HepG2 (cell line): Measurements from ENCODE around the gene HYDIN. TPM values are rescaled to one million over a fixed set of nuclear protein-coding genes. Genes with fewer than 3 reads are reported as not detected.

Source experiments
- CC2D1A ChIP-seq: sonication (generic); formaldehyde crosslinking; IDR thresholded peaks from 2 replicates; pipeline ENCODE4 v1.8.1; 2023; ENCODE audit warnings: mild to moderate bottlenecking, missing genetic modification reagents
- CHD4 ChIP-seq: fragments of 200-600 bp; sonication (generic); IDR thresholded peaks from 2 replicates; pipeline ENCODE4 v1.7.0; 2017; ENCODE audit warnings: mild to moderate bottlenecking, low read length, borderline replicate concordance
- GABPA ChIP-seq, 2 experiments: IDR thresholded peaks; 2 replicates each; pipeline ENCODE4 v1.6.1; 2011 to 2016; ENCODE audit warnings: low read depth in 2 of 2, low read length in 1 of 2, missing biosample characterization in 1 of 2, missing genetic modification characterization in 1 of 2
- HOXD1 ChIP-seq: sonication (generic); formaldehyde crosslinking; IDR thresholded peaks from 2 replicates; pipeline ENCODE4 v1.5.0; 2020; ENCODE audit warnings: missing genetic modification reagents
- KAT8 ChIP-seq: IDR thresholded peaks from 2 replicates; pipeline ENCODE4 v1.6.1; 2016; ENCODE audit warnings: missing genetic modification reagents, missing compliant biosample characterization
- KDM5B ChIP-seq: sonication (generic); formaldehyde crosslinking; IDR thresholded peaks from 2 replicates; pipeline ENCODE4 v1.4.0; 2020; ENCODE audit warnings: missing genetic modification reagents, mild to moderate bottlenecking, borderline replicate concordance
- LCORL ChIP-seq, 2 experiments: fragments of 450-650 bp in 1 of 2; sonication (generic) in 1 of 2; formaldehyde crosslinking in 1 of 2; IDR thresholded peaks; 2 replicates each; pipeline versions ENCODE4 v1.5.0 to v1.6.1; 2017 to 2020; ENCODE audit warnings: antibody characterized with exemption in 1 of 2, missing genetic modification reagents in 1 of 2
- MBNL3 ChIP-seq: fragments of 250-450 bp; sonication (Bioruptor Pico); conservative IDR thresholded peaks from 2 replicates; pipeline ENCODE4 v1.8.0; 2022; ENCODE audit warnings: mild to moderate bottlenecking, inconsistent platforms
- MIER2 ChIP-seq: IDR thresholded peaks from 2 replicates; pipeline ENCODE4 v1.6.1; 2016; ENCODE audit warnings: missing biosample characterization, missing genetic modification reagents
- RERE ChIP-seq: IDR thresholded peaks from 2 replicates; pipeline ENCODE4 v1.6.1; 2016; ENCODE audit warnings: low read depth, missing genetic modification reagents, missing compliant biosample characterization
- RNF219 ChIP-seq: sonication (generic); formaldehyde crosslinking; IDR thresholded peaks from 2 replicates; pipeline ENCODE4 v1.5.0; 2020; ENCODE audit warnings: mild to moderate bottlenecking, missing genetic modification reagents
- RXRA ChIP-seq: sonication (generic); formaldehyde crosslinking; IDR thresholded peaks from 2 replicates; pipeline ENCODE4 v1.5.1; 2020; ENCODE audit warnings: missing genetic modification reagents
- THAP11 ChIP-seq: IDR thresholded peaks from 2 replicates; pipeline ENCODE4 v1.6.1; 2016; ENCODE audit warnings: missing biosample characterization, missing genetic modification reagents
- ZBTB7B ChIP-seq: sonication (generic); formaldehyde crosslinking; IDR thresholded peaks from 2 replicates; pipeline ENCODE4 v1.4.0; 2020; ENCODE audit warnings: missing genetic modification reagents
- ZC3H4 ChIP-seq: sonication (generic); formaldehyde crosslinking; IDR thresholded peaks from 2 replicates; pipeline ENCODE4 v1.4.0; 2020; ENCODE audit warnings: missing genetic modification reagents, borderline replicate concordance
- ZNF207 ChIP-seq: fragments of 450-650 bp; IDR thresholded peaks from 2 replicates; pipeline ENCODE4 v1.6.1; 2016; ENCODE audit warnings: antibody characterized with exemption, borderline replicate concordance
- ZNF382 ChIP-seq: sonication (generic); formaldehyde crosslinking; IDR thresholded peaks from 2 replicates; pipeline ENCODE4 v1.5.0; 2020; ENCODE audit warnings: missing genetic modification reagents, mild to moderate bottlenecking, borderline replicate concordance
- ZNF501 ChIP-seq: sonication (generic); formaldehyde crosslinking; IDR thresholded peaks from 2 replicates; pipeline ENCODE4 v1.5.1; 2020; ENCODE audit warnings: mild to moderate bottlenecking, moderate library complexity, missing genetic modification reagents
- ZNF550 ChIP-seq: sonication (generic); formaldehyde crosslinking; IDR thresholded peaks from 2 replicates; pipeline ENCODE4 v1.4.0; 2020; ENCODE audit warnings: mild to moderate bottlenecking, missing genetic modification reagents, borderline replicate concordance
- ZNF564 ChIP-seq: sonication (generic); formaldehyde crosslinking; IDR thresholded peaks from 2 replicates; pipeline ENCODE4 v1.8.1; 2023; ENCODE audit warnings: mild to moderate bottlenecking, missing genetic modification reagents
- ZNF614 ChIP-seq: IDR thresholded peaks from 2 replicates; pipeline ENCODE4 v1.6.1; 2018; ENCODE audit warnings: missing biosample characterization, missing genetic modification reagents, inconsistent platforms, borderline replicate concordance
- ZNF776 ChIP-seq: sonication (generic); formaldehyde crosslinking; IDR thresholded peaks from 2 replicates; pipeline ENCODE4 v1.4.0; 2020; ENCODE audit warnings: mild to moderate bottlenecking, missing genetic modification reagents
- polyA plus RNA-seq, 8 experiments: library from polyadenylated mRNA; depleted of rRNA in 3 of 8; stranded (reverse) in 7 of 8; unstranded in 1 of 8; fragments of >200 nt; fragmentation: Illumina TruSeq in 4 of 8; extraction: Trizol in 4 of 8; gene quantifications; 2 replicates each; pipeline versions ENCODE4 v1.2.1 to v1.2.3, GENCODE V29; 2011 to 2016; ENCODE audit warnings: low read depth in 4 of 8, missing spikeins in 1 of 8, mixed read lengths in 1 of 8; ENCODE audit not compliant: insufficient read depth in 1 of 8
- total RNA-seq, 5 experiments: library from RNA; depleted of rRNA; stranded (reverse); fragments of >200 nt; fragmentation: Illumina TruSeq; extraction: Trizol; gene quantifications; 2 replicates each; pipeline ENCODE4 v1.2.3, GENCODE V29; 2016; ENCODE audit warnings: low read depth in 1 of 5

HYDIN gene
- total and polyA plus RNA-seq, 2 of the 13 experiments (the other 11 are each of a cell fraction or from before 2014, with no cell fraction given): not detected

GRCh38 chr16:70800781-70801480 is 429.6 kb downstream of the HYDIN start, which contains the start of gene VAC14 (continued):
- TF ChIP-seq CC2D1A (no peak), HOXD1 (peak; percentile 70), RERE (CRISPR knock-in tag) (no peak), GABPA (IDR thresholded peaks at IDR 0.05; ENCODE audit: low read depth, low read length) (peak; percentile 77), GABPA (CRISPR knock-in tag; IDR thresholded peaks at IDR 0.05; ENCODE audit: low read depth) (peak; percentile 94), LCORL (IDR thresholded peaks at IDR 0.05) (no peak), LCORL (CRISPR knock-in tag; IDR thresholded peaks at IDR 0.05) (0 out of 2 replicates have a peak, but pooled peaks have one; percentile 23), ZNF382 (no peak), MIER2 (CRISPR knock-in tag) (peak; percentile 67), KAT8 (CRISPR knock-in tag) (peak; percentile 100), ZNF207 (0 out of 2 replicates have a peak, but pooled peaks have one; percentile 21), ZBTB7B (CRISPR knock-in tag) (no peak), ZNF614 (CRISPR knock-in tag) (peak; percentile 65; the same call in 1 of the 2 replicates), RXRA (peak; percentile 66), ZC3H4 (no peak), ZNF550 (CRISPR knock-in tag) (no peak), RNF219 (no peak), ZNF776 (CRISPR knock-in tag) (peak; percentile 81), THAP11 (peak; percentile 90), MBNL3 (no peak), ZNF501 (CRISPR knock-in tag) (no peak), KDM5B (CRISPR knock-in tag) (peak; percentile 94), CHD4 (no peak), ZNF564 (no peak)
